GOT3 (cell line): ENCODE results near the gene FNDC1.
"Not testable (repeated sequence)": the region's sequence is repeated elsewhere in the genome, so short reads cannot be mapped to it uniquely, and the experiment has no call there.

Experiments
- DNase-seq: peaks from one replicate; lab custom pipeline; 2025; ENCODE audit warnings: mixed read lengths; lab: John Stamatoyannopoulos, UW

Gene FNDC1

GRCh38 chr6:159169193-159169555 is at the start of gene FNDC1:
Gene FNDC1 (plus strand): TSS chr6:159169400. CDS start chr6:159169597, 197 bp downstream.
- no peak for DNase-seq

- no peak for DNase-seq
These were observed 49.4 kb upstream of the FNDC1 start for GRCh38 chr6:159119791-159120190.

GRCh38 chr6:159121486-159121885 is 47.7 kb upstream of the FNDC1 start:
- DNase-seq, result no peak

- no peak for DNase-seq
These were observed 46.7 kb upstream of the FNDC1 start for GRCh38 chr6:159122453-159122852.

GRCh38 chr6:159123831-159124230 is 45.4 kb upstream of the FNDC1 start:
- DNase-seq, result not testable (repeated sequence)

GRCh38 chr6:159125014-159125609 is 44.1 kb upstream of the FNDC1 start:
- no peak for DNase-seq

GRCh38 chr6:159125951-159126352 is 43.2 kb upstream of the FNDC1 start:
- no peak for DNase-seq

GRCh38 chr6:159126590-159126989 is 42.6 kb upstream of the FNDC1 start:
- no peak for DNase-seq

- no peak for DNase-seq
These were observed 41.5 kb upstream of the FNDC1 start for GRCh38 chr6:159127701-159128100.

- DNase-seq, result no peak
These were observed 40.2 kb upstream of the FNDC1 start for GRCh38 chr6:159128978-159129377.

- no peak for DNase-seq
These were observed 38.4 kb upstream of the FNDC1 start for GRCh38 chr6:159130846-159131245.

GRCh38 chr6:159131709-159132108 is 37.5 kb upstream of the FNDC1 start:
- no peak for DNase-seq

GRCh38 chr6:159132664-159133063 is 36.5 kb upstream of the FNDC1 start:
- DNase-seq, result no peak

- DNase-seq, result no peak
These were observed 34.4 kb upstream of the FNDC1 start for GRCh38 chr6:159134701-159135364.

GRCh38 chr6:159137676-159138075 is 31.5 kb upstream of the FNDC1 start:
- DNase-seq, result no peak

- DNase-seq, result no peak
These were observed 26.7 kb upstream of the FNDC1 start for GRCh38 chr6:159142531-159142930.

GRCh38 chr6:159148641-159149040 is 20.6 kb upstream of the FNDC1 start:
- no peak for DNase-seq

GRCh38 chr6:159149641-159150040 is 19.6 kb upstream of the FNDC1 start:
- DNase-seq, result no peak

- no peak for DNase-seq
These were observed 17.8 kb upstream of the FNDC1 start for GRCh38 chr6:159151266-159151855.

GRCh38 chr6:159152041-159152440 is 17.2 kb upstream of the FNDC1 start:
- DNase-seq, result no peak

GRCh38 chr6:159152782-159153181 is 16.4 kb upstream of the FNDC1 start:
- no peak for DNase-seq

- no peak for DNase-seq
These were observed 13.5 kb upstream of the FNDC1 start for GRCh38 chr6:159155679-159156078.

GRCh38 chr6:159156089-159156488 is 13.1 kb upstream of the FNDC1 start:
- no peak for DNase-seq

- no peak for DNase-seq
These were observed 11.8 kb upstream of the FNDC1 start for GRCh38 chr6:159157431-159157830.
